Transverse colon (tissue), 4 donors: Measurements from ENCODE around the gene GTF3C4. TPM values are rescaled to one million over a fixed set of nuclear protein-coding genes. Genes with fewer than 3 reads are reported as not detected.

ENCODE experiments used
- DNase-seq: peaks from one replicate; pipeline ENCODE4 v3.0.0-alpha.2; 2019
- H3K27ac ChIP-seq, 4 donors: fragments of 200-600 bp; sonication (generic); 2 replicates each; pipeline ENCODE4 v1.5.1; 2016 to 2018; ENCODE audit warnings: inconsistent platforms in 4 of 4
- H3K27me3 ChIP-seq: fragments of 200-600 bp; sonication (generic); 2 replicates; pipeline ENCODE4 v1.5.1; 2017; ENCODE audit warnings: inconsistent platforms
- H3K36me3 ChIP-seq, 4 donors: fragments of 200-600 bp; sonication (generic); 2 replicates each; pipeline ENCODE4 v1.5.1; 2017 to 2019; ENCODE audit warnings: inconsistent platforms in 4 of 4
- H3K4me1 ChIP-seq, 4 donors: fragments of 200-600 bp; sonication (generic); 2 replicates each; pipeline ENCODE4 v1.5.1; 2017 to 2020; ENCODE audit warnings: inconsistent platforms in 4 of 4
- H3K4me3 ChIP-seq, 4 donors: fragments of 200-600 bp; sonication (generic); 1 replicate in 1 of 4; 2 replicates in 3 of 4; pipeline versions ENCODE4 v1.5.1 to v1.6.1; 2017 to 2019; ENCODE audit warnings: inconsistent platforms in 4 of 4
- H3K9me3 ChIP-seq, 2 donors: fragments of 200-600 bp; sonication (generic); 2 replicates each; pipeline ENCODE4 v1.5.1; 2017 to 2019; ENCODE audit warnings: inconsistent platforms in 2 of 2
- EP300 ChIP-seq: sonication (generic); formaldehyde crosslinking; IDR thresholded peaks from one replicate; pipeline ENCODE4 v1.6.1; 2017; ENCODE audit warnings: antibody characterized with exemption, low read depth
- POLR2A ChIP-seq: fragments of 450-650 bp; IDR thresholded peaks from one replicate; pipeline ENCODE4 v1.6.1; 2016; ENCODE audit warnings: antibody characterized with exemption, mild to moderate bottlenecking, moderate library complexity
- POLR2AphosphoS5 ChIP-seq, 3 donors: sonication (generic); formaldehyde crosslinking; IDR thresholded peaks; one replicate each; pipeline ENCODE4 v1.6.1; 2016; ENCODE audit warnings: antibody characterized with exemption in 3 of 3
- WGBS, 2 donors: methylation state at CpG; one replicate each; pipeline ENCODE4 v1.1.5; 2018; ENCODE audit warnings: low coverage in 1 of 2; 5-methylcytosine and 5-hydroxymethylcytosine counted together
- in situ Hi-C, 4 donors: fragments of 200-750 bp; cut with MboI; loops; one replicate each; pipeline versions ENCODE4 v1.15.0 to v1.15.1; 2017; ENCODE audit warnings: low sequenced_read_pairs in 3 of 4, low pct_ligation_motif_present in 1 of 4, low pct_unique_long_range_greater_than_20kb in 1 of 4
- intact Hi-C: fragments of 100-400 bp; cut with DNase I; formaldehyde crosslinking; loops from one replicate; pipeline ENCODE4 v1.15.1; 2023; ENCODE audit warnings: low total_unique reads
- total RNA-seq, 4 donors: library from RNA; depleted of rRNA; stranded (reverse); fragments of >200 nt; gene quantifications; one replicate each; pipeline ENCODE4 v1.1.0, GENCODE V29; 2016
- TF ChIP-seq, protein P1 (sequence below), 5 experiments: fragments of 200-600 bp in 3 of 5; fragments of 450-650 bp in 2 of 5; sonication (generic) in 3 of 5; IDR thresholded peaks; 1 replicate in 2 of 5; 2 replicates in 3 of 5; pipeline ENCODE4 v1.5.1; 2016 to 2017; ENCODE audit warnings: antibody characterized with exemption in 5 of 5, inconsistent platforms in 3 of 5, mild to moderate bottlenecking in 2 of 5, moderate library complexity in 1 of 5

GTF3C4 gene
- total RNA-seq, 4 donors from 2014 or later: 4.0 to 12.3 (median 8.8) TPM

DNA sequence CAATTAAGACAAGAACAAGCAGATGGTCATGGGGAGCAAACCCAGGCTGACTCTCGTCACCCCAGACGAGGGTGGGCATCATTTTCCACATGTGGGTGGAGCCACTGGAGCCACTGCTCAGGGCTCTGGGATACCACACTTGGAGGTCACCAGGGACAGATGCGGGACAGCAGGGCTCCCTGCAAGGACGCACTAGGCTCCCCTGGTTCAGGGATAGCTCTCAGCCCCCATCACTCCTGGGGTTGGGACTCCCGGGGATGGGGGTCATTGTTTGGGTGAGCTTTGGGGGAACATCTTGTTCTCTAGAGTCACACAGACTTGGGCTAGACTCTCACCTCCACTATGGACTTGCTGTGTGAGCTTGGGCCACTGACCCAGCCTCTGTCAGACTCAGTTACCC lies 57.8 kb downstream of the GTF3C4 start:
- intact Hi-C loops: no loop called here
- WGBS, 2 donors: 85% methylated on average over 4 of the region's 5 CpGs; no CpG with 5 or more reads in 1 of the 2 donors
- TF ChIP-seq, protein P1, sequence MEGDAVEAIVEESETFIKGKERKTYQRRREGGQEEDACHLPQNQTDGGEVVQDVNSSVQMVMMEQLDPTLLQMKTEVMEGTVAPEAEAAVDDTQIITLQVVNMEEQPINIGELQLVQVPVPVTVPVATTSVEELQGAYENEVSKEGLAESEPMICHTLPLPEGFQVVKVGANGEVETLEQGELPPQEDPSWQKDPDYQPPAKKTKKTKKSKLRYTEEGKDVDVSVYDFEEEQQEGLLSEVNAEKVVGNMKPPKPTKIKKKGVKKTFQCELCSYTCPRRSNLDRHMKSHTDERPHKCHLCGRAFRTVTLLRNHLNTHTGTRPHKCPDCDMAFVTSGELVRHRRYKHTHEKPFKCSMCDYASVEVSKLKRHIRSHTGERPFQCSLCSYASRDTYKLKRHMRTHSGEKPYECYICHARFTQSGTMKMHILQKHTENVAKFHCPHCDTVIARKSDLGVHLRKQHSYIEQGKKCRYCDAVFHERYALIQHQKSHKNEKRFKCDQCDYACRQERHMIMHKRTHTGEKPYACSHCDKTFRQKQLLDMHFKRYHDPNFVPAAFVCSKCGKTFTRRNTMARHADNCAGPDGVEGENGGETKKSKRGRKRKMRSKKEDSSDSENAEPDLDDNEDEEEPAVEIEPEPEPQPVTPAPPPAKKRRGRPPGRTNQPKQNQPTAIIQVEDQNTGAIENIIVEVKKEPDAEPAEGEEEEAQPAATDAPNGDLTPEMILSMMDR (IDR thresholded peaks at IDR 0.05): no peak
- TF ChIP-seq POLR2AphosphoS5 (IDR thresholded peaks at IDR 0.05): no peak
- TF ChIP-seq EP300: no peak
- TF ChIP-seq POLR2A: no peak

DNA sequence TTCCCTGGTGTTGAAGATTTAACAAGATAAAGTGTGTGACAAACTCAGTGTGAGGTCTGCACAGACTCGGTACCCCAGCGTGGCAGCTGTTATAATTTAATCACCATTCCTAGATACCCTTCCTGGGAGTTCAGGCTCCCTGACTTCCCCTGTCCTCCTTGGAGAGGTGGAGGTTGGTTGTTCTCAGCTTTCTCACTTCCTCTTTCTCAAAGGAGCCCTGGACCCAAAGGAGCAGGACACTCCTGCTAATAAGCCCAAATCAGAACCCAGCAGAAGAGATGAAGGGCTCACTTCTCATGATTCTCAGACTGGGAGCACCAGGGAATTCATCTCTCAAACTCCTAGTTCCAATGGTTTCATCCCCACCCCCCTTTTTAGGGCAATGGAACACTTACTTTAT lies 58.2 kb downstream of the GTF3C4 start:
- Histone ChIP-seq H3K27ac (no peak overlapping the region), H3K9me3 (no peaks in the 10 kb centered on the region), H3K4me3 (no peak overlapping the region), H3K4me1 (peaks cover 0 to 7% (median 0%) of the 10 kb centered on the region in 4 donors), H3K27me3 (no peaks in the 10 kb centered on the region), H3K36me3 (no peaks in the 10 kb centered on the region)
- intact Hi-C loops: no loop called here
- in situ Hi-C loops: no loop called here
- WGBS, 2 donors: 77 to 88% methylated on average over 2 of the region's 2 CpGs
- TF ChIP-seq POLR2A (no peak), POLR2AphosphoS5 (IDR thresholded peaks at IDR 0.05) (no peak), EP300 (no peak)
- TF ChIP-seq, protein P1 (IDR thresholded peaks at IDR 0.05): no peak
- no peak for DNase-seq

More for the DNA sequence above, 57.8 kb downstream of the GTF3C4 start:
- DNase-seq: no peak
- peaks cover 0 to 7% (median 0%) of the 10 kb centered on the region in 4 donors for H3K4me1 ChIP-seq
- no peak overlapping the region for H3K27ac ChIP-seq
- H3K27me3 ChIP-seq: no peaks in the 10 kb centered on the region
- in situ Hi-C loops: no loop called here
- no peaks in the 10 kb centered on the region for H3K36me3 ChIP-seq
- no peaks in the 10 kb centered on the region for H3K9me3 ChIP-seq
- no peak overlapping the region for H3K4me3 ChIP-seq

DNA sequence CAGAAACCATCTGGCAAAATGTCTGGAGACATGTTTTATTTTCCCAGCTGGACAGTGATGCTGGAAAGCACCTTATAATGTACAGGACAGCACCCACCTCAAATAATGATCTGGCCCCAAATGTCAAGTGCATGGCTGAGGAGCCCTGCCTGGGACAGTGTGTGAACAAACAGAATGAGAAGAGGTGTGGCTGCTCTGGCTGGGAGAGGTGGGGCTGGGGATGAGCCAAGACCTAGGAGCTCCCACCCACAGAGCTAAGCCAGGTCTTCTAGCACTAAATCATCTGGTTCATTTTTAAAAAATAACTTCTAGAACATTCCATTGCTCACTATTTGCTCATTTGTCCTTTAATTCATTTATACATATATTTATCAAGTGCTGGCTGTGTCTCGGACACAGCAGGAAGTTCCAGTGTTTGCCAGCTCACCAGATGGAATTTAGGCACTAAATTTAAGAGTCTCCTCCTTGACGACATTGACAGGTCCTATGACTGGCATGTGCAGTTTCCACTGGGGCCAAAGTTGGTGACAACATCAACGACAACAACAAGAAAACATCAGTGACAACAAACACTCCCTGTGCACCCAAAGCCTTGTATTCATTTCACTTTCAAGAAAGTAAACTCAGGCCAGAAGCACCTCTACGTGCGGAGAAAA lies 59.1 kb downstream of the GTF3C4 start:
- TF ChIP-seq, protein P1 (IDR thresholded peaks at IDR 0.05): no peak
- TF ChIP-seq POLR2AphosphoS5 (IDR thresholded peaks at IDR 0.05): no peak
- no peak for TF ChIP-seq EP300
- no peak for TF ChIP-seq POLR2A
- no peak overlapping the region for H3K27ac ChIP-seq
- no peaks in the 10 kb centered on the region for H3K9me3 ChIP-seq
- peaks cover 0 to 7% (median 0%) of the 10 kb centered on the region in 4 donors for H3K4me1 ChIP-seq
- intact Hi-C loops (no loop called here), in situ Hi-C loops (no loop called here)
- H3K36me3 ChIP-seq: no peaks in the 10 kb centered on the region
- no peaks in the 10 kb centered on the region for H3K27me3 ChIP-seq
- WGBS, 2 donors: 53 to 57% methylated on average over 4 to 5 of the region's 5 CpGs
- DNase-seq: no peak
- H3K4me3 ChIP-seq: no peak overlapping the region

DNA sequence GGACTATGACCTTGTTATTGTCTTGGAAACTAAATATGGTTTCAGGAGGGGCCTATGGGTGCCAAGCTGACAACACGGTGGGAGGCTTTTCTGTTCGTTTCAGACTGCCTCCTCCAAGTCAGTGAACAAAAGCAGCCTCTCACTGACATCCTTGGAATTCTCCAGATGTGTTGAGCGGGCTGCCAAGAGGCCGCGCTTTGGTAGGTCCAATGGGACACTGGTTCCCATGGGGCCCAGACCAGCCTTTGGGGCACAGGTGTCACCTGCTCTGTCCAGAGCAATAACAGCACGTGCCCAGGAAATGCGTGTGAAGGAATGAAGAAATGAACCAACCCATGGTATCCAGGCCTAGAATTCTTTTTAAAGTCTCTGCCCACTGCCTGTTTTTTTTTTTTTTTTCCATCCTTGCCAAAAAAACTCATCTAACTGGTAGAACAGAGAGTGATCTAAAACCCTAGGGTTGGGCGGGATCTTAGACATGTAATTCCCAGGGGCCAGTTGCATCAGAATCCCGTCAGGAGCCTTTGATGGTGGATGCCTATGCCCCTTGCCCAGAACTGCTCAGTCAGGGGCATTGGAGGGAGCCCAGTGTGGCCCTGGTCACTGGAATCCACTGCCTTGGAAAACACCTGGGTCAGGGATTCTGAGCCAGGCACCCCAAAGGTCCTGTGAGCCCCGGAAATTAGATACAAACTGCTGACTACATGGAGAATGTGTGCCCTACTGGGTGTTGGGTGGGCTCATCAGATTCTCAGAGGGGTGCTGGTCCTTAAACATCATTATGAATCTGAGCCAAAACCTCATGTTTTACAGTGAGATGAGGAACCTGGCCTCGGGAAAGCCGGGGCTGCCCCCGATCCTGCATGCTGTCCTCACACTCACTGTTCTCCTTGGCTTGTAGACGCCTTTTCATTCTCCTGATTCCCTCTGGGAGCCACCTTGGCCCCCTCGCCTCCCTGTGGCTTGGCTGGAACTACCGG lies 60.1 kb downstream of the GTF3C4 start:
- in situ Hi-C loops: no loop called here

More for the DNA sequence above, 60.1 kb downstream of the GTF3C4 start:
- DNase-seq: no peak
- Histone ChIP-seq H3K4me1 (peaks cover 0 to 7% (median 0%) of the 10 kb centered on the region in 4 donors), H3K36me3 (no peaks in the 10 kb centered on the region), H3K27me3 (no peaks in the 10 kb centered on the region), H3K4me3 (no peak overlapping the region), H3K27ac (no peak overlapping the region), H3K9me3 (no peaks in the 10 kb centered on the region)
- intact Hi-C loops: no loop called here
- TF ChIP-seq POLR2AphosphoS5 (IDR thresholded peaks at IDR 0.05) (no peak), EP300 (no peak)
- WGBS, 2 donors: 82 to 90% methylated on average over 8 to 16 of the region's 16 CpGs
